Left lung (tissue), 10 donors: ENCODE measurements around the gene ACTRT2. TPM values are rescaled to one million over a fixed set of nuclear protein-coding genes. Genes with fewer than 3 reads are reported as not detected.

Source experiments
- ATAC-seq: fragments of 200-7000 bp; cut with Tn5 transposase; one replicate; pipeline ENCODE4 v1.9.1; 2020; ENCODE audit warnings: moderate library complexity
- DNase-seq, 4 donors: peaks; one replicate each; pipeline ENCODE4 v3.0.0-alpha.2; 2013 to 2020
- H3K27ac ChIP-seq, 2 donors: fragments of 200-600 bp; sonication (generic) in 1 of 2; one replicate each; pipeline versions ENCODE4 v1.5.0 to v1.8.0; 2020 to 2021
- H3K27me3 ChIP-seq, 2 donors: fragments of 200-600 bp; sonication (generic) in 1 of 2; one replicate each; pipeline versions ENCODE4 v1.5.0 to v1.8.0; 2020 to 2021
- H3K36me3 ChIP-seq, 2 donors: fragments of 200-600 bp; sonication (generic) in 1 of 2; one replicate each; pipeline versions ENCODE4 v1.5.0 to v1.8.0; 2020 to 2021
- H3K4me1 ChIP-seq, 2 donors: fragments of 200-600 bp; one replicate each; pipeline ENCODE4 v1.8.0; 2021
- H3K4me3 ChIP-seq, 2 donors: fragments of 200-600 bp; sonication (generic) in 1 of 2; one replicate each; pipeline versions ENCODE4 v1.5.0 to v1.8.0; 2020 to 2021; ENCODE audit warnings: mild to moderate bottlenecking in 1 of 2
- H3K9me3 ChIP-seq, 2 donors: fragments of 200-600 bp; sonication (generic) in 1 of 2; one replicate each; pipeline versions ENCODE4 v1.5.0 to v1.8.0; 2020 to 2021
- CTCF ChIP-seq, 2 donors: fragments of 200-600 bp; sonication (generic) in 1 of 2; IDR thresholded peaks; one replicate each; pipeline versions ENCODE4 v1.5.0 to v1.8.0; 2021; ENCODE audit warnings: antibody characterized with exemption in 2 of 2
- intact Hi-C, 2 donors: fragments of 100-400 bp; cut with DNase I; formaldehyde crosslinking; loops; one replicate each; pipeline versions ENCODE4 v1.11.2 to v1.14.2; 2022
- polyA plus RNA-seq, 6 donors: library from polyadenylated mRNA; unstranded; fragments of 120-200 nt; gene quantifications; one replicate each; pipeline ENCODE4 v1.2.1, GENCODE V29; 2013; ENCODE audit not compliant: insufficient read length in 6 of 6
- total RNA-seq, 2 donors: library from RNA; stranded (reverse); fragmentation: NEBNext Ultra II Directional; extraction: Animal tissue kit (Norgen Biotek cat#: 25700); gene quantifications; one replicate each; pipeline ENCODE4 v1.2.1, GENCODE V29; 2021
- donor health status: DM: no; HTN: yes; CAD: no.
- donor health status: DM: no; HTN: no; CAD: no.

The ACTRT2 gene
- total and polyA plus RNA-seq, 8 donors: not detected

- Histone ChIP-seq H3K4me1 (peaks cover 4 to 33% of the 10 kb centered on the region in 2 donors), H3K27ac (peak overlapping the region; percentile 50 to 70), H3K9me3 (no peaks in the 10 kb centered on the region), H3K4me3 (peak overlapping the region; percentile 15 to 41), H3K27me3 (peaks cover 69 to 97% of the 10 kb centered on the region in 2 donors), H3K36me3 (no peaks in the 10 kb centered on the region)
- DNase-seq (peak in 2 of 4 donors; percentile 33 to 82), ATAC-seq (peak; percentile 4)
- TF ChIP-seq CTCF (IDR thresholded peaks at IDR 0.05): no peak
- intact Hi-C loops: no loop called here
These were observed 46.6 kb downstream of the ACTRT2 start for GRCh38 chr1:3067671-3068563.

GRCh38 chr1:3068564-3069431, 47.5 kb downstream of the ACTRT2 start, which contains the start of gene PRDM16:
TSS of gene PRDM16 (plus strand) at chr1:3069203. CDS start at chr1:3069260, 57 bp downstream.
- H3K27ac ChIP-seq: peak within 1 kb of the TSS; percentile 77 to 91
- intact Hi-C loops: no loop called here
- peaks cover 70 to 97% of the 10 kb centered on the region in 2 donors for H3K27me3 ChIP-seq
- no peaks in the 10 kb centered on the region for H3K36me3 ChIP-seq
- DNase-seq (peak in 2 of 4 donors; percentile 57 to 78), ATAC-seq (peak; percentile 14)
- H3K4me3 ChIP-seq: peak within 1 kb of the TSS; percentile 65 to 67
- no peaks in the 10 kb centered on the region for H3K9me3 ChIP-seq
- TF ChIP-seq CTCF (IDR thresholded peaks at IDR 0.05): no peak
- peaks cover 0 to 33% of the 10 kb centered on the region in 2 donors for H3K4me1 ChIP-seq

- Histone ChIP-seq H3K36me3 (no peaks in the 10 kb centered on the region), H3K27ac (peak overlapping the region; percentile 77 to 91), H3K4me3 (peak overlapping the region; percentile 65 to 67), H3K9me3 (no peaks in the 10 kb centered on the region), H3K4me1 (peaks cover 0 to 33% of the 10 kb centered on the region in 2 donors), H3K27me3 (peaks cover 61 to 97% of the 10 kb centered on the region in 2 donors)
- intact Hi-C loops: loop anchor here in 1 of 2 donors (10.0 kb wide), 1 partner anchor 215 kb away; no protein-coding TSS in a partner anchor
- TF ChIP-seq CTCF (IDR thresholded peaks at IDR 0.05): peak in 1 of 2 donors; percentile 25
- peak; percentile 50 to 90 (median 76) for DNase-seq
- peak; percentile 14 for ATAC-seq
These were observed 48.4 kb downstream of the ACTRT2 start for GRCh38 chr1:3069491-3070308.

GRCh38 chr1:3070309-3070643, 49.0 kb downstream of the ACTRT2 start:
- intact Hi-C loops: loop anchor here in 1 of 2 donors (10.0 kb wide), 1 partner anchor 215 kb away; no protein-coding TSS in a partner anchor
- Histone ChIP-seq H3K4me3 (peak overlapping the region; percentile 65 to 67), H3K9me3 (no peaks in the 10 kb centered on the region), H3K27me3 (peaks cover 58 to 97% of the 10 kb centered on the region in 2 donors), H3K4me1 (peaks cover 0 to 33% of the 10 kb centered on the region in 2 donors), H3K27ac (peak overlapping the region; percentile 77 to 91), H3K36me3 (no peaks in the 10 kb centered on the region)
- no peak for TF ChIP-seq CTCF (IDR thresholded peaks at IDR 0.05)
- DNase-seq (no peak), ATAC-seq (no peak)
